ENCODE data around the gene FAM171A1. TPM values are rescaled to one million over a fixed set of nuclear protein-coding genes. Genes with fewer than 3 reads are reported as not detected.
"Not testable (repeated sequence)": the region's sequence is repeated elsewhere in the genome, so short reads cannot be mapped to it uniquely, and the experiment has no call there.

The FAM171A1 gene
- polyA plus RNA-seq, 4 donors: 9.2 to 28.4 (median 18.2) TPM

DNA sequence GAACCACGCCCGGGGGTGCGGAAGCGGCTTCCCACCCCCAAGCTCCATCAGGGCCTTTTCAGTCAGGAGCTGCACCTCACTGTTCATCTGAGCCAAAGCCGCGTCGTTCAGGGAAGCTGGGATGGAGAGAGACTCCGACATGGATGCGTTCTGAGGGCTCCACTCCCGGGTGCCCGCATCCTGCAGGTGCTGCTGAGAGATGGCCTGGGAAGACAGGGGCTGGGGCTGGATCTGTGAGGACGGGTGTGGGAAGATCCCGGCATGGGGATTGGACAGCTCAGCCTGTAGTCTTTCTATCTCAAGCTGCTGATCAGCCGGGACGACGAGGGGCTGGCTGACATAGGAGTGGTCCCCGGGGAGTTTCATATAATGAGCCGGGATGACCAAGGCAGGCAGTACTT, 157.6 kb downstream of the FAM171A1 start:
- peaks cover 0 to 40% (median 2%) of the 10 kb centered on the region in 3 donors for H3K36me3 ChIP-seq (ENCODE audit: control insufficient read depth in 3 of 3, insufficient read depth in 2 of 3, low read depth in 1 of 3, low read length in 3 of 3)
- FAIRE-seq: no peak
- no peaks in the 10 kb centered on the region for H3K27me3 ChIP-seq (ENCODE audit: control insufficient read depth in 3 of 3, insufficient read depth in 3 of 3, low read length in 3 of 3)
- no peaks in the 10 kb centered on the region for H3K9me3 ChIP-seq (ENCODE audit: control insufficient read depth in 2 of 2, insufficient read depth in 1 of 2, low read depth in 1 of 2, low read length in 1 of 2)
- WGBS, 3 donors: 93 to 98% (median 97%) methylated on average over 18 of the region's 18 CpGs
- no peak for DNase-seq
- H3K4me3 ChIP-seq (ENCODE audit: low read depth in 1 of 3, low read length in 3 of 3): no peak overlapping the region
- no peak overlapping the region for H3K27ac ChIP-seq (ENCODE audit: low read depth in 1 of 3, low read length in 2 of 3)
- H3K4me1 ChIP-seq (ENCODE audit: control insufficient read depth in 3 of 3, insufficient read depth in 2 of 3, low read depth in 1 of 3, low read length in 2 of 3): no peaks in the 10 kb centered on the region

DNA sequence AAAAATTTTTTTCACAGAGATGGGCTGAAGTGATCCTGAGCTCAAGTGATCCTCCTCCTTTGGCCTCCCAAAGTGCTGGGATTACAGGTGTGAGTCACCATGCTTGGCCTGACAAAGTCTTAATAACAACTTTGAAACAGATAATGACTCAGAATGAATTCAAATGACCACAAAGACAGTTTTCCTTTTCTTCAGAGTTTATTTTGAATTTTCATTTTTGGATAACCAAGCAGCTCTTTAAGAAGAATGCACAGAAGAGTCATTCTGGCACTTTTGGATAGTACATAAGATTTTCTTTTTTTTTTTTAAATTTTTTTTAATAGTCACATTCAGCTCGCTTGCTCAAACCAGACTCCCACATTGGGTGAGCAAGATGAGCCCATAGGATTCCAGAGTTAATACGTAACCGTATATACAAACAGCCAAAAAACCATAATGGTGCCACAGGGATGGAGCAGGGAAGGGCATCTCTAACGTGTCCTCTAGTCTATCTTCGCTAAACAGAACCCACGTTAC, 159.6 kb downstream of the FAM171A1 start:
- DNase-seq: no peak
- Histone ChIP-seq H3K9me3 (ENCODE audit: control insufficient read depth in 2 of 2, insufficient read depth in 1 of 2, low read depth in 1 of 2, low read length in 1 of 2) (no peaks in the 10 kb centered on the region), H3K27ac (ENCODE audit: low read depth in 1 of 3, low read length in 2 of 3) (no peak overlapping the region), H3K27me3 (ENCODE audit: control insufficient read depth in 3 of 3, insufficient read depth in 3 of 3, low read length in 3 of 3) (no peaks in the 10 kb centered on the region), H3K4me3 (ENCODE audit: low read depth in 1 of 3, low read length in 3 of 3) (no peak overlapping the region), H3K4me1 (ENCODE audit: control insufficient read depth in 3 of 3, insufficient read depth in 2 of 3, low read depth in 1 of 3, low read length in 2 of 3) (no peaks in the 10 kb centered on the region), H3K36me3 (ENCODE audit: control insufficient read depth in 3 of 3, insufficient read depth in 2 of 3, low read depth in 1 of 3, low read length in 3 of 3) (peaks cover 0 to 41% (median 2%) of the 10 kb centered on the region in 3 donors)
- 87 to 96% (median 92%) methylated on average over 6 of the region's 6 CpGs for WGBS, 3 donors
- no peak for FAIRE-seq

DNA sequence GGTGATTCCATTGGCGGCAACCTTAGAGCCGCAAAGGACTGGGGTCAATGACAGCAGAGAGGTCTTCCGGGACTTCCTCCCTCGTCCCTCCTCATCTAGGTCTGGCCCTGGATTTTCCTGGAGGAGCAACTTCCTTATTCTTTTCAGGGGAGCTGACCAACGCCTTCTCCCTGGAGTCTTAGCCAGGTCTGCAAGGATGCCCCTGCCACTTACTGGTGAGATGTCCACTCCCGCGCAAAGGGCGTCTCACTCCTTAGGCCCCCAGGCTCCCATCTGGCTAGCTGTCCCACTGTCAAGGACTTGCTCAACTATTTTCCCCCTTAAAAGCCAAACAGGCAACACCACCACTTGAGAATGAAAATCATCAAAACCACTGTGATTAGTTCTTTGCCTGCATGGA, 160.6 kb downstream of the FAM171A1 start:
- 82 to 90% (median 87%) methylated on average over 8 of the region's 8 CpGs for WGBS, 3 donors
- FAIRE-seq (no peak), DNase-seq (no peak)
- peaks cover 0 to 37% (median 2%) of the 10 kb centered on the region in 3 donors for H3K36me3 ChIP-seq (ENCODE audit: control insufficient read depth in 3 of 3, insufficient read depth in 2 of 3, low read depth in 1 of 3, low read length in 3 of 3)
- H3K4me3 ChIP-seq (ENCODE audit: low read depth in 1 of 3, low read length in 3 of 3): no peak overlapping the region
- no peak overlapping the region for H3K27ac ChIP-seq (ENCODE audit: low read depth in 1 of 3, low read length in 2 of 3)
- H3K9me3 ChIP-seq (ENCODE audit: control insufficient read depth in 2 of 2, insufficient read depth in 1 of 2, low read depth in 1 of 2, low read length in 1 of 2): no peaks in the 10 kb centered on the region
- H3K4me1 ChIP-seq (ENCODE audit: control insufficient read depth in 3 of 3, insufficient read depth in 2 of 3, low read depth in 1 of 3, low read length in 2 of 3): no peaks in the 10 kb centered on the region
- no peaks in the 10 kb centered on the region for H3K27me3 ChIP-seq (ENCODE audit: control insufficient read depth in 3 of 3, insufficient read depth in 3 of 3, low read length in 3 of 3)

DNA sequence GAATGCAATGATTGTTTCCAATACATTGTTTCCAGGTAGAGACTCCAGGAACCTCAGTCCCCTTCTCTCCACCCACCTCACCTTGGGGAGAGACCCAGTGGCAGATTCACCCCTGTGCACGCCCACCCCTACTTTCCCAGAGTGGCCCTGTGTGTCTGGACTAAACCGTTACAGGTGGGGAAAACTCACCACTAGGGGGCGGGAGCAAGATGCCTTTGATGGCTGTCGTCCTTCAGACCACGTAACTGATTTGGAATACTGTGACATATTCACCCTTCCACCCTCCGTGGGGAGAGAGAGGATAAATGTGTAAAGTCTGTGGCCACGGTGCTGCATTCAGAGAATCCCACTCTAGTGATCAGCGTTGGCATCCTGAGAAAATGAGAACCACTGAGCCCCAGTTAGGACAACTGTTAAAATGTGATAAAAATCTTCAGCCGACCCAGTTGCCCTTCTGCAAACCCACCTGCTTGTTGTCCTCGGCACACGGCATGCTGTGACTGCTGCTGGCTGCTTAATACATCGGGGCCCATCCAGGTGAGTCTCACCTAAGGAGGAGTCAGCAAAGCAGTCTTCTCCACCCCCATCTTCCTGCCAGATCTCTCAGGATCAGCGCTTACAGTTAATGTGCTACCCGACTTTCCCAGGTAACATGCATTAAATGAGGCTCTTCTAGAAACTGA, 161.1 kb downstream of the FAM171A1 start:
- Histone ChIP-seq H3K9me3 (ENCODE audit: control insufficient read depth in 2 of 2, insufficient read depth in 1 of 2, low read depth in 1 of 2, low read length in 1 of 2) (no peaks in the 10 kb centered on the region), H3K36me3 (ENCODE audit: control insufficient read depth in 3 of 3, insufficient read depth in 2 of 3, low read depth in 1 of 3, low read length in 3 of 3) (peaks cover 0 to 37% (median 2%) of the 10 kb centered on the region in 3 donors), H3K27me3 (ENCODE audit: control insufficient read depth in 3 of 3, insufficient read depth in 3 of 3, low read length in 3 of 3) (no peaks in the 10 kb centered on the region), H3K4me3 (ENCODE audit: low read depth in 1 of 3, low read length in 3 of 3) (no peak overlapping the region), H3K4me1 (ENCODE audit: control insufficient read depth in 3 of 3, insufficient read depth in 2 of 3, low read depth in 1 of 3, low read length in 2 of 3) (no peaks in the 10 kb centered on the region), H3K27ac (ENCODE audit: low read depth in 1 of 3, low read length in 2 of 3) (no peak overlapping the region)
- DNase-seq (peak; percentile 76 to 85), FAIRE-seq (no peak)
- 19 to 26% (median 22%) methylated on average over 14 of the region's 14 CpGs for WGBS, 3 donors

DNA sequence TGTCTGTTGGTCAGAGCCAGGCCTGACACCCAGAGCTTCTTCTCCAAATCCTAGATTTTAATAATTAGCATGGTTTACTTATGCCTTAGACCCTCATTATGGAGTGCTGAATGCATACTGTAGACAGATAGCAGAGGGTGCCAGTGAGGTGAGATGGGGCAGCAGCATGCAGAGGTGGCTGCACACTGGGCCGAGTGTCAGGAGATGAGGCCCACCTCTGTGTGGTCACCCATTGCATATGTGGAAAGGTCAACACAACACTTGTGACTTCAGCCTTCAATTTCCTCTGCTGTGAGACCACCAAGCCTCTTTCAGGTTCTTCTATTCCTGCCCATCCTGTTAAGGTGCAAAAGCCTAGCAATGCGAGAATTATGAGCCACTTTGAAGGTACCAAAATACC, 162.9 kb downstream of the FAM171A1 start:
- Histone ChIP-seq H3K27ac (ENCODE audit: low read depth in 1 of 3, low read length in 2 of 3) (peak overlapping the region in 1 of 3 donors; percentile 68), H3K36me3 (ENCODE audit: control insufficient read depth in 3 of 3, insufficient read depth in 2 of 3, low read depth in 1 of 3, low read length in 3 of 3) (peaks cover 0 to 22% (median 0%) of the 10 kb centered on the region in 3 donors), H3K4me3 (ENCODE audit: low read depth in 1 of 3, low read length in 3 of 3) (no peak overlapping the region), H3K27me3 (ENCODE audit: control insufficient read depth in 3 of 3, insufficient read depth in 3 of 3, low read length in 3 of 3) (no peaks in the 10 kb centered on the region), H3K4me1 (ENCODE audit: control insufficient read depth in 3 of 3, insufficient read depth in 2 of 3, low read depth in 1 of 3, low read length in 2 of 3) (no peaks in the 10 kb centered on the region), H3K9me3 (ENCODE audit: control insufficient read depth in 2 of 2, insufficient read depth in 1 of 2, low read depth in 1 of 2, low read length in 1 of 2) (no peaks in the 10 kb centered on the region)
- FAIRE-seq (no peak), DNase-seq (no peak)
- 80 to 95% (median 81%) methylated on average over 2 of the region's 2 CpGs for WGBS, 3 donors

DNA sequence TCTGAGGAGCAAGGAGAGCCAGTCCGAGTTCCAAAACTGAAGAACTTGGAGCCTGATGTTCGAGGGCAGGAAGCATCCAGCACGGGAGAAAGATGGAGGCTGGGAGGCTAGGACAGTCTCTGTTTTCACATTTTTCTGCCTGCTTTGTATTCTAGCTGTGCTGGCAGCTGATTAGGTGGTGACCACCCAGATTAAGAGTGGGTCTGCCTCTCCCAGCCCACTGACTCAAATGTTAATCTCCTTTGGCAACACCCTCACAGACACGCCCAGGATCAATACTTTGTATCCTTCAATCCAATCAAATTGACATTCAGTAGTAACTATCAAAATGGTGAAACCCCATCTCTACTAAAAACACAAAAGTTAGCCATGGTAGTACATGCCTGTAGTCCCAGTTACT, 163.7 kb downstream of the FAM171A1 start:
- peaks cover 0 to 14% (median 0%) of the 10 kb centered on the region in 3 donors for H3K36me3 ChIP-seq (ENCODE audit: control insufficient read depth in 3 of 3, insufficient read depth in 2 of 3, low read depth in 1 of 3, low read length in 3 of 3)
- WGBS, 3 donors: 90 to 95% (median 92%) methylated on average over 4 of the region's 4 CpGs
- H3K27me3 ChIP-seq (ENCODE audit: control insufficient read depth in 3 of 3, insufficient read depth in 3 of 3, low read length in 3 of 3); FAIRE-seq; H3K27ac ChIP-seq (ENCODE audit: low read depth in 1 of 3, low read length in 2 of 3); H3K4me3 ChIP-seq (ENCODE audit: low read depth in 1 of 3, low read length in 3 of 3); H3K9me3 ChIP-seq (ENCODE audit: control insufficient read depth in 2 of 2, insufficient read depth in 1 of 2, low read depth in 1 of 2, low read length in 1 of 2); DNase-seq; H3K4me1 ChIP-seq (ENCODE audit: control insufficient read depth in 3 of 3, insufficient read depth in 2 of 3, low read depth in 1 of 3, low read length in 2 of 3): not testable (repeated sequence)

DNA sequence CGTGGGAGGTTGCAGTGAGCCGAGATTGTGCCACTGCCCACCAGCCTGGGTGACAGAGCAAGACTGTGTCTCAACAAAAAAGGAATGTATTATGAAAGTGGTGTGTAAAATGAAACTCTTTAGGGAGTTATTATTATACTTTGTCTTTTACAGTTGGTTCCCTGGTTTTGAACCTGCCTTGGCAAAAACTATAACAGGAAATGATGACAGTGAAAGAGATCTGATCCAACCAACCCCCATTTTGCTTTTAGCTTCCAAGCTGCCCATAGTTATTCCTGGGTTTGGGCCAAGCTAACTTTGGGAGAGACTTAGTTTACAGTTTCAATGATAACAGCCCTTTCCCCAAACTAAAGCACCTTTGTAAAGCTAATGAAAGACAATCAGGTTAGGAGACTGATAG, 168.4 kb downstream of the FAM171A1 start:
- 92 to 100% (median 95%) methylated on average over 2 of the region's 2 CpGs for WGBS, 3 donors
- H3K9me3 ChIP-seq (ENCODE audit: control insufficient read depth in 2 of 2, insufficient read depth in 1 of 2, low read depth in 1 of 2, low read length in 1 of 2): no peaks in the 10 kb centered on the region
- H3K27me3 ChIP-seq (ENCODE audit: control insufficient read depth in 3 of 3, insufficient read depth in 3 of 3, low read length in 3 of 3): no peaks in the 10 kb centered on the region
- H3K27ac ChIP-seq (ENCODE audit: low read depth in 1 of 3, low read length in 2 of 3): no peak overlapping the region
- no peaks in the 10 kb centered on the region for H3K4me1 ChIP-seq (ENCODE audit: control insufficient read depth in 3 of 3, insufficient read depth in 2 of 3, low read depth in 1 of 3, low read length in 2 of 3)
- peaks cover 0 to 2% (median 0%) of the 10 kb centered on the region in 3 donors for H3K36me3 ChIP-seq (ENCODE audit: control insufficient read depth in 3 of 3, insufficient read depth in 2 of 3, low read depth in 1 of 3, low read length in 3 of 3)
- no peak for FAIRE-seq
- H3K4me3 ChIP-seq (ENCODE audit: low read depth in 1 of 3, low read length in 3 of 3): no peak overlapping the region
- no peak for DNase-seq

DNA sequence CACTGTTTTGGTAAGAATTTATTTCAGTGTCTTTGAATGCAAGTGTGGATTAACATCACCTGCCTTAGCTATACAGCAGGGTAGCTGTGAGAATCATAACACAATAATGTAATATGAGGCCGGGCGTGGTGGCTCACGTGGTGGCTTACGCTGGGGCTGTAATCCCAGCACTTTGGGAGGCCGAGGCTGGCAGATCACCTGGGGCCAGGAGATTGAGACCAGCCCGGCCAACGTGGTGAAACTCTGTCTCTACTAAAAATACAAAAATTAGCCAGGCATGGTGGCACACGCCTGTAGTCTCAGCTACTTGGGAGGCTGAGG, 168.8 kb downstream of the FAM171A1 start:
- not testable (repeated sequence) for H3K4me3 ChIP-seq (ENCODE audit: low read depth in 1 of 3, low read length in 3 of 3); H3K4me1 ChIP-seq (ENCODE audit: control insufficient read depth in 3 of 3, insufficient read depth in 2 of 3, low read depth in 1 of 3, low read length in 2 of 3); H3K36me3 ChIP-seq (ENCODE audit: control insufficient read depth in 3 of 3, insufficient read depth in 2 of 3, low read depth in 1 of 3, low read length in 3 of 3); FAIRE-seq; H3K27ac ChIP-seq (ENCODE audit: low read depth in 1 of 3, low read length in 2 of 3); DNase-seq; H3K27me3 ChIP-seq (ENCODE audit: control insufficient read depth in 3 of 3, insufficient read depth in 3 of 3, low read length in 3 of 3); H3K9me3 ChIP-seq (ENCODE audit: control insufficient read depth in 2 of 2, insufficient read depth in 1 of 2, low read depth in 1 of 2, low read length in 1 of 2)
- 87 to 94% (median 89%) methylated on average over 8 of the region's 8 CpGs for WGBS, 3 donors

All from small intestine (tissue), 7 donors.